GM12892 (cell line): ENCODE results near the gene WWOX.

Experiments used
- POLR2A ChIP-seq: IDR thresholded peaks from 2 replicates; pipeline ENCODE4 v1.6.1; 2011; ENCODE audit warnings: low read depth, low read length, control low read depth
- POLR2AphosphoS5 ChIP-seq: IDR thresholded peaks from 2 replicates; pipeline ENCODE4 v1.6.1; 2011; ENCODE audit warnings: low read depth, low read length, control low read depth
- TAF1 ChIP-seq: IDR thresholded peaks from 2 replicates; pipeline ENCODE4 v1.6.1; 2011; ENCODE audit warnings: low read depth, mild to moderate bottlenecking, control low read depth, low read length, borderline replicate concordance

DNA sequence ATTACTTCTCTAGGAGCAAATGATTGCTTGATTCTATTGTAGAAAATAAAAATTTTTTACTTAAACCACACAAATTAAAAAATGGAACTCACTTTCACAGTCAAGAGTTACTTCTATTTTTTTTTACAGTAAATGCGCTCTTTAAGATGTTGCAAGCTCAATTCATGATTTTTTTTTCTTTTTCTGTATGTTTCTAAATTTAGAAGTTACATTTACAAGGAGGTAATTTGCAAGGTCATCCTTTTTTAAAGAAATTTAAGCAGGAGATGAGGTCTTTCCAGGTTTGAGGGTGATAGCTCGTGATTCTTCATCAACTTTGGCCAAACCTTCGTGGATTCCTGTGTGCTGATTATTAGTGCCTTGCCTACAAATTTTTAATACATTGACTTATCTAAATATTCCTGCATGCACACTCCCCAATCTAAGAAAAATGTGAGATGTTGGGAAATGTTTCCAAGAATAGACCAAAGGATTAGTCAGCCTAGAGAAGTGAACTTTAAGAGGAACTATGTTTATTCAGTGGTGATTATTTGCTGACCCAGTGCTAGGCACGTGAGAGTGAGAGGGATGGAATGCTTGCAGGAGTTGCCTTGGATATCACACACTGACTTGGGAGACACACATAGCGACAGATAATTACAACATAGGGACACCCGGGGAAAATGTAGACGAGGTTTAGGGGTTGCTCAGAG, 1071.2 kb downstream of the WWOX start:
- TF ChIP-seq POLR2A: no peak
- TF ChIP-seq POLR2AphosphoS5: no peak
- TF ChIP-seq TAF1: no peak
